Measurements from ENCODE around the gene ZNF326. TPM values are rescaled to one million over a fixed set of nuclear protein-coding genes. Genes with fewer than 3 reads are reported as not detected.
A peak's percentile ranks its signal among the peaks of the same experiment; 100 is the strongest.

The ZNF326 gene
- total and polyA plus RNA-seq, 2 of the 8 experiments (the other 6 are each of a cell fraction or from before 2014, with no cell fraction given) = 12.2 to 30.6 TPM

GRCh38 chr1:89953131-89953626, 41.7 kb upstream of the ZNF326 start:
- Histone ChIP-seq H3K4me2 (ENCODE audit: insufficient read depth in 1 of 2, low read depth in 2 of 2, low read length in 2 of 2) (no peak overlapping the region), H3K4ac (replicated peaks; ENCODE audit: insufficient read length, low read depth, low read length) (no peak overlapping the region), H2BK12ac (ENCODE audit: low read depth, low read length) (no peak overlapping the region; the same call in 1 of the 2 replicates), H3K23me2 (ENCODE audit: low read depth, low read length) (no peaks in the 10 kb centered on the region), H4K8ac (ENCODE audit: extremely low read depth, insufficient read depth, low read length) (no peak overlapping the region), H3K27ac (ENCODE audit: low read depth, low read length) (no peak overlapping the region), H3K23ac (ENCODE audit: insufficient read length) (no peak overlapping the region), H3K18ac (ENCODE audit: extremely low read depth, low read length) (no peak overlapping the region), H2AK5ac (ENCODE audit: low read depth, low read length) (no peak overlapping the region), H2BK120ac (replicated peaks; ENCODE audit: low read depth, low read length) (no peak overlapping the region), H3K27me3 (replicated peaks in 1 of 4; ENCODE audit: control insufficient read depth in 3 of 4, extremely low read depth in 1 of 4, insufficient read depth in 3 of 4, low read length in 3 of 4) (no peaks in the 10 kb centered on the region), H3K9ac (replicated peaks in 1 of 4; ENCODE audit: extremely low read depth in 1 of 4, low read depth in 3 of 4, low read length in 3 of 4) (no peak overlapping the region), H2BK20ac (ENCODE audit: low read length) (no peak overlapping the region), H2BK5ac (ENCODE audit: low read depth, low read length) (no peak overlapping the region), H3K9me3 (ENCODE audit: insufficient read depth in 2 of 2, low read depth in 1 of 2, low read length in 1 of 2) (no peaks in the 10 kb centered on the region), H3K14ac (ENCODE audit: insufficient read length) (no peak overlapping the region), H3K79me1 (ENCODE audit: low read depth, low read length) (no peaks in the 10 kb centered on the region), H3K4me1 (replicated peaks in 1 of 4; ENCODE audit: control insufficient read depth in 3 of 4, insufficient read depth in 4 of 4, low read length in 3 of 4) (peaks cover 0 to 13% (median 3%) of the 10 kb centered on the region in 4 experiments; a peak in 5 of 7 replicates), H3K36me3 (ENCODE audit: control insufficient read depth in 2 of 4, insufficient read depth in 4 of 4, low read length in 3 of 4) (no peaks in the 10 kb centered on the region), H3K79me2 (ENCODE audit: control insufficient read depth in 1 of 2, insufficient read depth in 2 of 2, low read length in 2 of 2) (no peaks in the 10 kb centered on the region), H4K91ac (replicated peaks; ENCODE audit: insufficient read length, low read length) (no peak overlapping the region), H3K4me3 (ENCODE audit: extremely low read depth in 1 of 4, insufficient read depth in 2 of 4, low read depth in 3 of 4, low read length in 4 of 4) (no peak overlapping the region), H4K5ac (ENCODE audit: insufficient read length, low read depth, low read length) (no peak overlapping the region), H2BK15ac (ENCODE audit: low read length) (no peak overlapping the region; the same call in 1 of the 2 replicates), H4K20me1 (replicated peaks in 1 of 2; ENCODE audit: control insufficient read depth in 1 of 2, insufficient read depth in 2 of 2, low read length in 2 of 2) (no peaks in the 10 kb centered on the region), H3K56ac (replicated peaks; ENCODE audit: insufficient read length, low read depth, low read length) (no peak overlapping the region), H2AFZ (ENCODE audit: low read length) (no peak overlapping the region)
- TF ChIP-seq CREB1 (IDR thresholded peaks at IDR 0.05) (no peak), JUN (IDR thresholded peaks at IDR 0.05; ENCODE audit: low read depth, low read length) (0 out of 2 replicates have a peak, but pooled peaks have one; percentile 28), RAD21 (IDR thresholded peaks at IDR 0.05 in 1 of 2, conservative IDR thresholded peaks at IDR 0.05 in 1 of 2; ENCODE audit: low read depth in 2 of 2, low read length in 2 of 2) (peak; percentile 91 to 92), CTCF (IDR thresholded peaks at IDR 0.05; ENCODE audit: control extremely low read depth in 1 of 3, insufficient read depth in 1 of 3, low read depth in 1 of 3, low read length in 3 of 3) (peak; percentile 66 to 70 (median 68)), KDM4A (IDR thresholded peaks at IDR 0.05; ENCODE audit: low read depth, low read length, severe bottlenecking) (no peak)
- FAIRE-seq (no peak), DNase-seq (ENCODE audit: low read depth in 1 of 2, low spot score in 2 of 2) (peak in 1 of 2 experiments; percentile 52)
- ChIA-PET CTCF (ENCODE audit: partially characterized antibody) (interaction anchor here (0.7 to 1.4 kb wide), 5 partner anchors 21 to 191 kb away, joined by 3 to 4 read pairs (median 3); no protein-coding TSS in a partner anchor), POLR2A (ENCODE audit: partially characterized antibody) (interaction anchor here (1.7 kb wide), 1 partner anchor 14 kb away, joined by 4 read pairs; no protein-coding TSS in a partner anchor)
- 43% methylated on average over 1 of the region's 1 CpG; no CpG with 5 or more reads in 1 of the 2 experiments for WGBS, 2 experiments (ENCODE audit: extremely low coverage in 1 of 2, insufficient coverage in 1 of 2, insufficient read length in 1 of 2, insufficient replicate concordance in 2 of 2, low coverage in 1 of 2, low lambda C conversion rate in 2 of 2, missing lambda C conversion rate in 1 of 2)

Data from H1 (cell line).